GM23338 (cell line): ENCODE results near the gene TAOK2. TPM values are rescaled to one million over a fixed set of nuclear protein-coding genes. Genes with fewer than 3 reads are reported as not detected.

Experiments
- ATAC-seq: fragments of 200-7000 bp; cut with Tn5 transposase; 3 replicates; pipeline ENCODE4 v1.9.1; 2020
- DNase-seq: peaks from one replicate; pipeline ENCODE4 v3.0.0-alpha.2; 2015; ENCODE audit warnings: low spot score
- H2AFZ ChIP-seq: fragments of 200-600 bp; sonication (generic); 2 replicates; pipeline ENCODE4 v1.8.0; 2016; ENCODE audit warnings: antibody characterized with exemption, mild to moderate bottlenecking, moderate library complexity
- H3F3A ChIP-seq: fragments of 200-600 bp; sonication (generic); replicated peaks from 2 replicates; pipeline ENCODE4 v1.8.0; 2017; ENCODE audit warnings: antibody characterized with exemption, mixed run types, low read depth
- H3K27ac ChIP-seq: fragments of 200-600 bp; sonication (generic); 2 replicates; pipeline ENCODE4 v1.6.1; 2016; ENCODE audit warnings: low read depth
- H3K27me3 ChIP-seq: fragments of 200-600 bp; sonication (generic); 2 replicates; pipeline ENCODE4 v1.8.0; 2016; ENCODE audit warnings: mild to moderate bottlenecking, mixed run types, moderate library complexity; ENCODE audit not compliant: insufficient read depth
- H3K36me3 ChIP-seq: fragments of 200-600 bp; sonication (generic); 2 replicates; pipeline ENCODE4 v1.8.0; 2016; ENCODE audit warnings: mild to moderate bottlenecking; ENCODE audit not compliant: insufficient read depth
- H3K4me1 ChIP-seq: fragments of 200-600 bp; sonication (generic); 2 replicates; pipeline ENCODE4 v1.8.0; 2016; ENCODE audit warnings: mild to moderate bottlenecking, moderate library complexity; ENCODE audit not compliant: insufficient read depth
- H3K4me2 ChIP-seq: fragments of 200-600 bp; sonication (generic); 2 replicates; pipeline ENCODE4 v1.7.1; 2017; ENCODE audit warnings: mixed run types
- H3K4me3 ChIP-seq: fragments of 200-600 bp; sonication (generic); 2 replicates; pipeline ENCODE4 v1.6.1; 2016; ENCODE audit warnings: mixed run types
- H3K79me2 ChIP-seq: fragments of 200-600 bp; sonication (generic); replicated peaks from 2 replicates; pipeline ENCODE4 v1.8.0; 2017; ENCODE audit warnings: mild to moderate bottlenecking; ENCODE audit not compliant: insufficient read depth
- H3K9me2 ChIP-seq: fragments of 200-600 bp; sonication (generic); 2 replicates; pipeline ENCODE4 v1.8.0; 2017; ENCODE audit not compliant: insufficient read depth
- H4K20me1 ChIP-seq: fragments of 200-600 bp; sonication (generic); replicated peaks from 2 replicates; pipeline ENCODE4 v1.8.0; 2017; ENCODE audit warnings: mild to moderate bottlenecking; ENCODE audit not compliant: insufficient read depth
- H3K27ac Mint-ChIP-seq: 2 replicates; pipeline ENCODE4 v1.8.0; 2020; ENCODE audit warnings: inconsistent platforms, mild to moderate bottlenecking, moderate library complexity, mixed read lengths
- H3K27me3 Mint-ChIP-seq: 3 replicates; pipeline ENCODE4 v1.8.0; 2022; ENCODE audit warnings: low read depth, mild to moderate bottlenecking, moderate library complexity, mixed read lengths, inconsistent platforms; ENCODE audit not compliant: insufficient read depth, poor library complexity
- H3K36me3 Mint-ChIP-seq: 3 replicates; pipeline ENCODE4 v1.8.0; 2021; ENCODE audit warnings: low read depth, mild to moderate bottlenecking, inconsistent platforms, moderate library complexity, mixed read lengths
- H3K4me1 Mint-ChIP-seq: 3 replicates; pipeline ENCODE4 v1.8.0; 2020; ENCODE audit warnings: mild to moderate bottlenecking, inconsistent platforms, mixed read lengths
- H3K4me3 Mint-ChIP-seq: 3 replicates; pipeline ENCODE4 v1.8.0; 2021; ENCODE audit warnings: moderate library complexity, mild to moderate bottlenecking, inconsistent platforms, mixed read lengths
- H3K9me3 Mint-ChIP-seq: 3 replicates; pipeline ENCODE4 v1.8.0; 2020; ENCODE audit warnings: moderate library complexity, mild to moderate bottlenecking, inconsistent platforms, mixed read lengths
- CREB1 ChIP-seq: fragments of 250-450 bp; sonication (Bioruptor Pico); IDR thresholded peaks from 2 replicates; pipeline ENCODE4 v1.5.0; 2020; ENCODE audit warnings: low read depth, mild to moderate bottlenecking, moderate library complexity
- EZH2 ChIP-seq: fragments of 200-600 bp; sonication (generic); IDR thresholded peaks from one replicate; pipeline ENCODE4 v1.8.0; 2017; ENCODE audit warnings: antibody characterized with exemption, mild to moderate bottlenecking, low read depth; ENCODE audit not compliant: unreplicated experiment
- EZH2phosphoT487 ChIP-seq: fragments of 200-600 bp; sonication (generic); IDR thresholded peaks from one replicate; pipeline ENCODE4 v1.8.1; 2018; ENCODE audit warnings: antibody characterized with exemption; ENCODE audit not compliant: unreplicated experiment
- JUNB ChIP-seq: IDR thresholded peaks from one replicate; pipeline ENCODE4 v1.6.1; 2016; ENCODE audit warnings: antibody characterized with exemption; ENCODE audit not compliant: unreplicated experiment
- NANOG ChIP-seq: IDR thresholded peaks from 2 replicates; pipeline ENCODE4 v1.6.1; 2016; ENCODE audit warnings: antibody characterized with exemption, borderline replicate concordance
- POLR2AphosphoS5 ChIP-seq: IDR thresholded peaks from 2 replicates; pipeline ENCODE4 v1.6.1; 2016; ENCODE audit warnings: antibody characterized with exemption, low read depth
- STAT1 ChIP-seq: IDR thresholded peaks from one replicate; pipeline ENCODE4 v1.6.1; 2016; ENCODE audit warnings: antibody characterized with exemption; ENCODE audit not compliant: unreplicated experiment
- ZNF114 ChIP-seq: fragments of 250-450 bp; sonication (Bioruptor Pico); IDR thresholded peaks from 2 replicates; pipeline ENCODE4 v1.5.0; 2020; ENCODE audit warnings: mild to moderate bottlenecking, moderate library complexity
- ZNF331 ChIP-seq: fragments of 250-450 bp; sonication (Bioruptor Pico); IDR thresholded peaks from 2 replicates; pipeline ENCODE4 v1.5.0; 2020; ENCODE audit warnings: low read depth, mild to moderate bottlenecking, moderate library complexity
- polyA plus RNA-seq: library from polyadenylated mRNA; unstranded; fragments of >200 nt; fragmentation: Nextera tagmentation; extraction: Ambion mirVana; gene quantifications from 2 replicates; pipeline ENCODE4 v1.2.1, GENCODE V29; 2016
- total RNA-seq: library from RNA; depleted of rRNA; stranded (reverse); fragments of >200 nt; shearing (Covaris generic); gene quantifications from 2 replicates; pipeline ENCODE4 v1.2.3, GENCODE V29; 2014
- TF ChIP-seq, protein P1 (sequence below): IDR thresholded peaks from 2 replicates; pipeline ENCODE4 v1.6.1; 2016; ENCODE audit warnings: antibody characterized with exemption
- TF ChIP-seq, protein P2 (sequence below): fragments of 250-450 bp; sonication (Bioruptor Pico); IDR thresholded peaks from 2 replicates; pipeline ENCODE4 v1.5.0; 2020; ENCODE audit warnings: mild to moderate bottlenecking, moderate library complexity
- TF ChIP-seq, protein P3 (sequence below): IDR thresholded peaks from one replicate; pipeline ENCODE4 v1.6.1; 2018; ENCODE audit warnings: antibody characterized with exemption; ENCODE audit not compliant: unreplicated experiment
- TF ChIP-seq, protein P4 (sequence below), 2 experiments: fragments of 200-600 bp in 1 of 2; sonication (generic) in 1 of 2; conservative IDR thresholded peaks; 2 replicates each; pipeline versions ENCODE4 v1.5.1 to v1.6.1; 2016 to 2017; ENCODE audit warnings: antibody characterized with exemption in 2 of 2, low read depth in 2 of 2, mild to moderate bottlenecking in 2 of 2, moderate library complexity in 1 of 2

The TAOK2 gene
- total and polyA plus RNA-seq, 2 experiments from 2014 or later, result 8.8 to 45.2 TPM

DNA sequence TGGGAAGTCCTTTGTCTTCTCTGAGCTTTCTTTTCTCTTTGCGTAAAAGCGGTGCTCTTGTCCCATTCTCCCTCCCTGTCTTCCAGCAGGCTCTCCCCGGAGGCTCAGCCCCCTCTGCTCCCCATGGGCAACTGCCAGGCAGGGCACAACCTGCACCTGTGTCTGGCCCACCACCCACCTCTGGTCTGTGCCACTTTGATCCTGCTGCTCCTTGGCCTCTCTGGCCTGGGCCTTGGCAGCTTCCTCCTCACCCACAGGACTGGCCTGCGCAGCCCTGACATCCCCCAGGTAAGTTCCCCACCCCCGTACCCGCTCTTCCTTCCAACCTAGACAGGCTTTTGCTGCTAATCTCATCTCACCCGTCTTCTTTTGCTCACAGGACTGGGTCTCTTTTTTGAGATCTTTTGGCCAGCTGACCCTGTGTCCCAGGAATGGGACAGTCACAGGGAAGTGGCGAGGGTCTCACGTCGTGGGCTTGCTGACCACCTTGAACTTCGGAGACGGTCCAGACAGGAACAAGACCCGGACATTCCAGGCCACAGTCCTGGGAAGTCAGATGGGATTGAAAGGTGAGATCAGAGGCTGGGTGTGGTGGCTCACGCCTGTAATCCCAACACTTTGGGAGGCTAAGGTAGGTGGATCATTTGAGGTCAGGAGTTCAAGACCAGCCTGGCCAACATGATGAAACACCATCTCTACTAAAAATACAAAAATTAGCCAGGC lies 10.5 kb upstream of the TAOK2 start:
- Histone ChIP-seq H3K79me2 (no peaks in the 10 kb centered on the region), H3F3A (0 out of 2 replicates have a peak, but pooled peaks cover 6% of the 10 kb centered on the region), H3K36me3 (no peaks in the 10 kb centered on the region), H3K9me2 (no peaks in the 10 kb centered on the region), H3K4me1 (peaks cover 6% of the 10 kb centered on the region), H3K27ac (no peak overlapping the region), H4K20me1 (no peaks in the 10 kb centered on the region), H3K4me2 (peak overlapping the region; percentile 88), H3K27me3 (no peaks in the 10 kb centered on the region), H3K4me3 (no peak overlapping the region; the same call in 1 of the 2 replicates), H2AFZ (0 out of 2 replicates have a peak overlapping the region, but pooled peaks have one; percentile 94)
- H3K4me1 Mint-ChIP-seq, result peaks cover 16% of the 10 kb centered on the region
- no peaks in the 10 kb centered on the region for H3K9me3 Mint-ChIP-seq
- DNase-seq (no peak), ATAC-seq (no peak)
- H3K27me3 Mint-ChIP-seq, result peaks cover 8% of the 10 kb centered on the region
- TF ChIP-seq, protein P1, sequence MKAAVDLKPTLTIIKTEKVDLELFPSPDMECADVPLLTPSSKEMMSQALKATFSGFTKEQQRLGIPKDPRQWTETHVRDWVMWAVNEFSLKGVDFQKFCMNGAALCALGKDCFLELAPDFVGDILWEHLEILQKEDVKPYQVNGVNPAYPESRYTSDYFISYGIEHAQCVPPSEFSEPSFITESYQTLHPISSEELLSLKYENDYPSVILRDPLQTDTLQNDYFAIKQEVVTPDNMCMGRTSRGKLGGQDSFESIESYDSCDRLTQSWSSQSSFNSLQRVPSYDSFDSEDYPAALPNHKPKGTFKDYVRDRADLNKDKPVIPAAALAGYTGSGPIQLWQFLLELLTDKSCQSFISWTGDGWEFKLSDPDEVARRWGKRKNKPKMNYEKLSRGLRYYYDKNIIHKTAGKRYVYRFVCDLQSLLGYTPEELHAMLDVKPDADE, result no peak
- no peak for TF ChIP-seq ZNF114 (CRISPR knock-in tag)
- TF ChIP-seq, protein P2, sequence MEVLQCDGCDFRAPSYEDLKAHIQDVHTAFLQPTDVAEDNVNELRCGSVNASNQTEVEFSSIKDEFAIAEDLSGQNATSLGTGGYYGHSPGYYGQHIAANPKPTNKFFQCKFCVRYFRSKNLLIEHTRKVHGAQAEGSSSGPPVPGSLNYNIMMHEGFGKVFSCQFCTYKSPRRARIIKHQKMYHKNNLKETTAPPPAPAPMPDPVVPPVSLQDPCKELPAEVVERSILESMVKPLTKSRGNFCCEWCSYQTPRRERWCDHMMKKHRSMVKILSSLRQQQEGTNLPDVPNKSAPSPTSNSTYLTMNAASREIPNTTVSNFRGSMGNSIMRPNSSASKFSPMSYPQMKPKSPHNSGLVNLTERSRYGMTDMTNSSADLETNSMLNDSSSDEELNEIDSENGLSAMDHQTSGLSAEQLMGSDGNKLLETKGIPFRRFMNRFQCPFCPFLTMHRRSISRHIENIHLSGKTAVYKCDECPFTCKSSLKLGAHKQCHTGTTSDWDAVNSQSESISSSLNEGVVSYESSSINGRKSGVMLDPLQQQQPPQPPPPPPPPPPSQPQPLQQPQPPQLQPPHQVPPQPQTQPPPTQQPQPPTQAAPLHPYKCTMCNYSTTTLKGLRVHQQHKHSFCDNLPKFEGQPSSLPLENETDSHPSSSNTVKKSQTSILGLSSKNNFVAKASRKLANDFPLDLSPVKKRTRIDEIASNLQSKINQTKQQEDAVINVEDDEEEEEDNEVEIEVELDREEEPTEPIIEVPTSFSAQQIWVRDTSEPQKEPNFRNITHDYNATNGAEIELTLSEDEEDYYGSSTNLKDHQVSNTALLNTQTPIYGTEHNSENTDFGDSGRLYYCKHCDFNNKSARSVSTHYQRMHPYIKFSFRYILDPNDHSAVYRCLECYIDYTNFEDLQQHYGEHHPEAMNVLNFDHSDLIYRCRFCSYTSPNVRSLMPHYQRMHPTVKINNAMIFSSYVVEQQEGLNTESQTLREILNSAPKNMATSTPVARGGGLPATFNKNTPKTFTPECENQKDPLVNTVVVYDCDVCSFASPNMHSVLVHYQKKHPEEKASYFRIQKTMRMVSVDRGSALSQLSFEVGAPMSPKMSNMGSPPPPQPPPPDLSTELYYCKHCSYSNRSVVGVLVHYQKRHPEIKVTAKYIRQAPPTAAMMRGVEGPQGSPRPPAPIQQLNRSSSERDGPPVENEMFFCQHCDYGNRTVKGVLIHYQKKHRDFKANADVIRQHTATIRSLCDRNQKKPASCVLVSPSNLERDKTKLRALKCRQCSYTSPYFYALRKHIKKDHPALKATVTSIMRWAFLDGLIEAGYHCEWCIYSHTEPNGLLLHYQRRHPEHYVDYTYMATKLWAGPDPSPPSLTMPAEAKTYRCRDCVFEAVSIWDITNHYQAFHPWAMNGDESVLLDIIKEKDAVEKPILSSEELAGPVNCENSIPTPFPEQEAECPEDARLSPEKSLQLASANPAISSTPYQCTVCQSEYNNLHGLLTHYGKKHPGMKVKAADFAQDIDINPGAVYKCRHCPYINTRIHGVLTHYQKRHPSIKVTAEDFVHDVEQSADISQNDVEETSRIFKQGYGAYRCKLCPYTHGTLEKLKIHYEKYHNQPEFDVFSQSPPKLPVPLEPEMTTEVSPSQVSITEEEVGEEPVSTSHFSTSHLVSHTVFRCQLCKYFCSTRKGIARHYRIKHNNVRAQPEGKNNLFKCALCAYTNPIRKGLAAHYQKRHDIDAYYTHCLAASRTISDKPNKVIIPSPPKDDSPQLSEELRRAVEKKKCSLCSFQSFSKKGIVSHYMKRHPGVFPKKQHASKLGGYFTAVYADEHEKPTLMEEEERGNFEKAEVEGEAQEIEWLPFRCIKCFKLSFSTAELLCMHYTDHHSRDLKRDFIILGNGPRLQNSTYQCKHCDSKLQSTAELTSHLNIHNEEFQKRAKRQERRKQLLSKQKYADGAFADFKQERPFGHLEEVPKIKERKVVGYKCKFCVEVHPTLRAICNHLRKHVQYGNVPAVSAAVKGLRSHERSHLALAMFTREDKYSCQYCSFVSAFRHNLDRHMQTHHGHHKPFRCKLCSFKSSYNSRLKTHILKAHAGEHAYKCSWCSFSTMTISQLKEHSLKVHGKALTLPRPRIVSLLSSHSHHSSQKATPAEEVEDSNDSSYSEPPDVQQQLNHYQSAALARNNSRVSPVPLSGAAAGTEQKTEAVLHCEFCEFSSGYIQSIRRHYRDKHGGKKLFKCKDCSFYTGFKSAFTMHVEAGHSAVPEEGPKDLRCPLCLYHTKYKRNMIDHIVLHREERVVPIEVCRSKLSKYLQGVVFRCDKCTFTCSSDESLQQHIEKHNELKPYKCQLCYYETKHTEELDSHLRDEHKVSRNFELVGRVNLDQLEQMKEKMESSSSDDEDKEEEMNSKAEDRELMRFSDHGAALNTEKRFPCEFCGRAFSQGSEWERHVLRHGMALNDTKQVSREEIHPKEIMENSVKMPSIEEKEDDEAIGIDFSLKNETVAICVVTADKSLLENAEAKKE, result no peak
- no peak for TF ChIP-seq EZH2phosphoT487
- no peak for TF ChIP-seq CREB1 (CRISPR knock-in tag)
- TF ChIP-seq JUNB, result no peak
- TF ChIP-seq, protein P3, sequence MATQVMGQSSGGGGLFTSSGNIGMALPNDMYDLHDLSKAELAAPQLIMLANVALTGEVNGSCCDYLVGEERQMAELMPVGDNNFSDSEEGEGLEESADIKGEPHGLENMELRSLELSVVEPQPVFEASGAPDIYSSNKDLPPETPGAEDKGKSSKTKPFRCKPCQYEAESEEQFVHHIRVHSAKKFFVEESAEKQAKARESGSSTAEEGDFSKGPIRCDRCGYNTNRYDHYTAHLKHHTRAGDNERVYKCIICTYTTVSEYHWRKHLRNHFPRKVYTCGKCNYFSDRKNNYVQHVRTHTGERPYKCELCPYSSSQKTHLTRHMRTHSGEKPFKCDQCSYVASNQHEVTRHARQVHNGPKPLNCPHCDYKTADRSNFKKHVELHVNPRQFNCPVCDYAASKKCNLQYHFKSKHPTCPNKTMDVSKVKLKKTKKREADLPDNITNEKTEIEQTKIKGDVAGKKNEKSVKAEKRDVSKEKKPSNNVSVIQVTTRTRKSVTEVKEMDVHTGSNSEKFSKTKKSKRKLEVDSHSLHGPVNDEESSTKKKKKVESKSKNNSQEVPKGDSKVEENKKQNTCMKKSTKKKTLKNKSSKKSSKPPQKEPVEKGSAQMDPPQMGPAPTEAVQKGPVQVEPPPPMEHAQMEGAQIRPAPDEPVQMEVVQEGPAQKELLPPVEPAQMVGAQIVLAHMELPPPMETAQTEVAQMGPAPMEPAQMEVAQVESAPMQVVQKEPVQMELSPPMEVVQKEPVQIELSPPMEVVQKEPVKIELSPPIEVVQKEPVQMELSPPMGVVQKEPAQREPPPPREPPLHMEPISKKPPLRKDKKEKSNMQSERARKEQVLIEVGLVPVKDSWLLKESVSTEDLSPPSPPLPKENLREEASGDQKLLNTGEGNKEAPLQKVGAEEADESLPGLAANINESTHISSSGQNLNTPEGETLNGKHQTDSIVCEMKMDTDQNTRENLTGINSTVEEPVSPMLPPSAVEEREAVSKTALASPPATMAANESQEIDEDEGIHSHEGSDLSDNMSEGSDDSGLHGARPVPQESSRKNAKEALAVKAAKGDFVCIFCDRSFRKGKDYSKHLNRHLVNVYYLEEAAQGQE, result no peak
- TF ChIP-seq EZH2, result no peak
- TF ChIP-seq STAT1, result no peak
- TF ChIP-seq, protein P4, sequence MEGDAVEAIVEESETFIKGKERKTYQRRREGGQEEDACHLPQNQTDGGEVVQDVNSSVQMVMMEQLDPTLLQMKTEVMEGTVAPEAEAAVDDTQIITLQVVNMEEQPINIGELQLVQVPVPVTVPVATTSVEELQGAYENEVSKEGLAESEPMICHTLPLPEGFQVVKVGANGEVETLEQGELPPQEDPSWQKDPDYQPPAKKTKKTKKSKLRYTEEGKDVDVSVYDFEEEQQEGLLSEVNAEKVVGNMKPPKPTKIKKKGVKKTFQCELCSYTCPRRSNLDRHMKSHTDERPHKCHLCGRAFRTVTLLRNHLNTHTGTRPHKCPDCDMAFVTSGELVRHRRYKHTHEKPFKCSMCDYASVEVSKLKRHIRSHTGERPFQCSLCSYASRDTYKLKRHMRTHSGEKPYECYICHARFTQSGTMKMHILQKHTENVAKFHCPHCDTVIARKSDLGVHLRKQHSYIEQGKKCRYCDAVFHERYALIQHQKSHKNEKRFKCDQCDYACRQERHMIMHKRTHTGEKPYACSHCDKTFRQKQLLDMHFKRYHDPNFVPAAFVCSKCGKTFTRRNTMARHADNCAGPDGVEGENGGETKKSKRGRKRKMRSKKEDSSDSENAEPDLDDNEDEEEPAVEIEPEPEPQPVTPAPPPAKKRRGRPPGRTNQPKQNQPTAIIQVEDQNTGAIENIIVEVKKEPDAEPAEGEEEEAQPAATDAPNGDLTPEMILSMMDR (conservative IDR thresholded peaks at IDR 0.05; ENCODE audit: low read depth in 2 of 2), result no peak
- TF ChIP-seq POLR2AphosphoS5, result no peak
- no peak for TF ChIP-seq NANOG
- no peak for TF ChIP-seq ZNF331 (CRISPR knock-in tag)
- peak overlapping the region; percentile 84 for H3K4me3 Mint-ChIP-seq
- H3K36me3 Mint-ChIP-seq, result peaks cover 7% of the 10 kb centered on the region; the same call in 2 of the 3 replicates
- H3K27ac Mint-ChIP-seq, result no peak overlapping the region
